ENCODE data around the gene AMY1C. TPM values are rescaled to one million over a fixed set of nuclear protein-coding genes. Genes with fewer than 3 reads are reported as not detected.

Gene AMY1C
- total and polyA plus RNA-seq, 2 donors (not counting 1 experiment from before 2014, with no cell fraction given): not detected

DNA sequence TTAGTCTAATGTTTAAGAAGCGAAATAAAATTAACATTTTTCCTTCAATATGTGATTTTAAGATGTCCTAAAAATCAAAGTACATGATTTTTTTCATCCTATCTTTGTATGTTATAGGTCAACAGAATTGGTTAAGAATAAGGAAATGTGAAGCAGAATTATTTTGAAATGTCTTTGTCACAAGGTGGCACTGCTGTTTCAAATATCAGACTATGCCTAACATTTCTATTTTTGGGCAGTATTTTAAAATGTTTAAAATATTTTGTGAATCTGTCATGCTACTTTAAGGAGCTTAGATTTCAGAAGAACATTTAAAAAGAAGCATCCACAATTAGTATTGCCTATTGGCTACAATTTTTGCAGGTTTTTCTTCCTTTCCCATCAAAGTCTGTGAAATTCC, 38.7 kb downstream of the AMY1C start:
- no peak overlapping the region for H2AFZ ChIP-seq (ENCODE audit: low read length)
- no peaks in the 10 kb centered on the region for H3K9me3 ChIP-seq (ENCODE audit: control insufficient read depth, insufficient read depth, low read depth, low read length)
- H3K27me3 ChIP-seq (ENCODE audit: control insufficient read depth, insufficient read depth, low read length): no peaks in the 10 kb centered on the region
- no peaks in the 10 kb centered on the region for H3K4me1 ChIP-seq (ENCODE audit: control insufficient read depth, extremely low read depth, insufficient read depth, low read length)
- H3K4me2 ChIP-seq (ENCODE audit: extremely low read depth, insufficient read depth, low read length): no peak overlapping the region
- no peak overlapping the region for H3K27ac ChIP-seq (ENCODE audit: insufficient read depth, low read length)
- no peaks in the 10 kb centered on the region for H3K36me3 ChIP-seq (ENCODE audit: control insufficient read depth, insufficient read depth, low read length)
- H3K4me3 ChIP-seq (replicated peaks in 1 of 4; ENCODE audit: control extremely low read depth in 1 of 4, insufficient read depth in 1 of 4, low read depth in 3 of 4, low read length in 4 of 4): no peak overlapping the region
- H3K9ac ChIP-seq (ENCODE audit: insufficient read depth, low read length): no peak overlapping the region
- TF ChIP-seq CTCF (conservative IDR thresholded peaks at IDR 0.05 in 1 of 2, IDR thresholded peaks at IDR 0.05 in 1 of 2; ENCODE audit: low read depth in 1 of 2, low read length in 2 of 2): no peak
- TF ChIP-seq EZH2 (IDR thresholded peaks at IDR 0.05; ENCODE audit: low read length, missing control alignments): no peak
- H4K20me1 ChIP-seq (ENCODE audit: control insufficient read depth, extremely low read depth, insufficient read depth, low read length): no peaks in the 10 kb centered on the region
- no peaks in the 10 kb centered on the region for H3K79me2 ChIP-seq (ENCODE audit: control insufficient read depth, insufficient read depth, low read length)
- DNase-seq (ENCODE audit: low read depth in 2 of 2): peak; percentile 1 to 2

- H3K27me3 ChIP-seq (ENCODE audit: control insufficient read depth, insufficient read depth, low read length): no peaks in the 10 kb centered on the region
- DNase-seq (ENCODE audit: low read depth in 2 of 2): no peak
- H3K9me3 ChIP-seq (ENCODE audit: control insufficient read depth, insufficient read depth, low read depth, low read length): no peaks in the 10 kb centered on the region
- H3K27ac ChIP-seq (ENCODE audit: insufficient read depth, low read length): no peak overlapping the region
- no peaks in the 10 kb centered on the region for H3K4me1 ChIP-seq (ENCODE audit: control insufficient read depth, extremely low read depth, insufficient read depth, low read length)
- no peak overlapping the region for H3K4me2 ChIP-seq (ENCODE audit: extremely low read depth, insufficient read depth, low read length)
- no peaks in the 10 kb centered on the region for H3K36me3 ChIP-seq (ENCODE audit: control insufficient read depth, insufficient read depth, low read length)
- no peaks in the 10 kb centered on the region for H3K79me2 ChIP-seq (ENCODE audit: control insufficient read depth, insufficient read depth, low read length)
- H3K4me3 ChIP-seq (replicated peaks in 1 of 4; ENCODE audit: control extremely low read depth in 1 of 4, insufficient read depth in 1 of 4, low read depth in 3 of 4, low read length in 4 of 4): no peak overlapping the region
- no peak overlapping the region for H2AFZ ChIP-seq (ENCODE audit: low read length)
- H4K20me1 ChIP-seq (ENCODE audit: control insufficient read depth, extremely low read depth, insufficient read depth, low read length): no peaks in the 10 kb centered on the region
- TF ChIP-seq EZH2 (IDR thresholded peaks at IDR 0.05; ENCODE audit: low read length, missing control alignments): no peak
- no peak for TF ChIP-seq CTCF (conservative IDR thresholded peaks at IDR 0.05 in 1 of 2, IDR thresholded peaks at IDR 0.05 in 1 of 2; ENCODE audit: low read depth in 1 of 2, low read length in 2 of 2)
- no peak overlapping the region for H3K9ac ChIP-seq (ENCODE audit: insufficient read depth, low read length)
These were observed 40.5 kb downstream of the AMY1C start for GRCh38 chr1:103790172-103790571.

Other genes starting within 250 kb of the AMY1C start
- gene RNPC3, start 224.2 kb upstream of the AMY1C start, total RNA-seq: 4.6 and 5.6 TPM in 2 replicates
- 8.2 and 10.9 TPM in 2 replicates for gene RNPC3, start 224.2 kb upstream of the AMY1C start, polyA plus RNA-seq
- 3.6 and 4.0 TPM in 2 replicates for gene AMY2B, start 178.3 kb upstream of the AMY1C start, total RNA-seq
- gene AMY2B, start 178.3 kb upstream of the AMY1C start, polyA plus RNA-seq: 0.61 and 0.75 TPM in 2 replicates
- gene AMY2A, start 132.5 kb upstream of the AMY1C start, total RNA-seq: not detected in 2 replicates
- gene AMY2A, start 132.5 kb upstream of the AMY1C start, polyA plus RNA-seq: not detected in 2 replicates
- not detected in 2 replicates for gene AMY1A, start 94.1 kb upstream of the AMY1C start, total RNA-seq
- gene AMY1A, start 94.1 kb upstream of the AMY1C start, polyA plus RNA-seq: not detected in 2 replicates
- not detected in 2 replicates for gene AMY1B, start 53.7 kb upstream of the AMY1C start, total RNA-seq
- gene AMY1B, start 53.7 kb upstream of the AMY1C start, polyA plus RNA-seq: not detected in 2 replicates

Data from fibroblast of lung (primary cell).